Stomach (tissue), 9 donors: ENCODE results near the gene NAV3. TPM values are rescaled to one million over a fixed set of nuclear protein-coding genes. Genes with fewer than 3 reads are reported as not detected.

Experiments used
- DNase-seq, 2 donors: peaks; one replicate each; pipeline versions ENCODE4 v3.0.0 to v3.0.0-alpha.2; 2013 to 2019
- H3K27ac ChIP-seq, 5 donors: fragments of 200-600 bp in 4 of 5; sonication (generic) in 4 of 5; one replicate each; pipeline ENCODE4 v1.5.1; 2013 to 2019; ENCODE audit warnings: mild to moderate bottlenecking in 1 of 5, moderate library complexity in 1 of 5
- H3K27me3 ChIP-seq, 3 donors: fragments of 200-600 bp; sonication (generic); one replicate each; pipeline ENCODE4 v1.5.1; 2017 to 2019; ENCODE audit warnings: mixed run types in 1 of 3
- H3K36me3 ChIP-seq, 4 donors: fragments of 200-600 bp; sonication (generic); 1 replicate in 3 of 4; 2 replicates in 1 of 4; pipeline ENCODE4 v1.5.1; 2016 to 2019
- H3K4me1 ChIP-seq, 4 donors: fragments of 200-600 bp; sonication (generic); one replicate each; pipeline ENCODE4 v1.5.1; 2016 to 2019
- H3K4me3 ChIP-seq, 4 donors: fragments of 200-600 bp; sonication (generic) in 3 of 4; one replicate each; pipeline ENCODE4 v1.5.1; 2016 to 2019; ENCODE audit warnings: mild to moderate bottlenecking in 1 of 4
- H3K9me3 ChIP-seq, 4 donors: fragments of 200-600 bp; sonication (generic); one replicate each; pipeline ENCODE4 v1.5.1; 2016 to 2019
- CTCF ChIP-seq, 7 experiments: fragments of 450-650 bp in 4 of 7; fragments of 200-600 bp in 3 of 7; sonication (generic) in 3 of 7; IDR thresholded peaks; one replicate each; pipeline ENCODE4 v1.5.1; 2016 to 2019; ENCODE audit warnings: antibody characterized with exemption in 7 of 7, control low read depth in 2 of 7, mild to moderate bottlenecking in 1 of 7
- EP300 ChIP-seq: sonication (generic); formaldehyde crosslinking; IDR thresholded peaks from one replicate; pipeline ENCODE4 v1.6.1; 2017; ENCODE audit warnings: antibody characterized with exemption
- POLR2A ChIP-seq, 4 donors: fragments of 450-650 bp; IDR thresholded peaks; one replicate each; pipeline ENCODE4 v1.6.1; 2016; ENCODE audit warnings: antibody characterized with exemption in 4 of 4, control low read depth in 2 of 4, mild to moderate bottlenecking in 1 of 4, moderate library complexity in 1 of 4
- POLR2AphosphoS5 ChIP-seq, 3 donors: sonication (generic); formaldehyde crosslinking; IDR thresholded peaks; one replicate each; pipeline ENCODE4 v1.6.1; 2016; ENCODE audit warnings: antibody characterized with exemption in 3 of 3
- WGBS, 5 donors: extraction: QIAGEN DNeasy Blood & Tissue Kit in 3 of 5; methylation state at CpG; one replicate each; pipeline versions ENCODE4 v1.1.5 to v1.1.7; 2013 to 2018; 5-methylcytosine and 5-hydroxymethylcytosine counted together
- intact Hi-C: fragments of 100-400 bp; cut with DNase I; formaldehyde crosslinking; loops from one replicate; pipeline ENCODE4 v1.15.1; 2023; ENCODE audit warnings: low total_unique reads
- polyA plus RNA-seq, 3 donors: library from polyadenylated mRNA; stranded (reverse); fragments of 200-250 nt; gene quantifications; one replicate each; pipeline ENCODE4 v1.2.3, GENCODE V29; 2013
- total RNA-seq, 5 donors: library from RNA; depleted of rRNA; stranded (reverse); fragments of >200 nt; gene quantifications; one replicate each; pipeline versions ENCODE4 v1.1.0 to v1.2.3, GENCODE V29; 2014 to 2016
- donor health status: healthy with polysubstance abuse.
- donor health status: Bipolar disorder and iron deficiency.
- donor health status: healthy.

The NAV3 gene
- total and polyA plus RNA-seq, 8 donors = 0.15 to 18.9 (median 2.2) TPM

GRCh38 chr12:78118036-78118435 lies 287.3 kb downstream of the NAV3 start:
- Histone ChIP-seq H3K4me3 (no peak overlapping the region), H3K27me3 (no peaks in the 10 kb centered on the region), H3K27ac (no peak overlapping the region), H3K9me3 (peaks cover 0 to 13% (median 6%) of the 10 kb centered on the region in 4 donors), H3K36me3 (no peaks in the 10 kb centered on the region), H3K4me1 (no peaks in the 10 kb centered on the region)
- 69 to 77% (median 72%) methylated on average over 6 of the region's 6 CpGs for WGBS, 5 donors
- no peak for DNase-seq
- no peak for TF ChIP-seq POLR2AphosphoS5 (IDR thresholded peaks at IDR 0.05)
- intact Hi-C loops = no loop called here

DNA sequence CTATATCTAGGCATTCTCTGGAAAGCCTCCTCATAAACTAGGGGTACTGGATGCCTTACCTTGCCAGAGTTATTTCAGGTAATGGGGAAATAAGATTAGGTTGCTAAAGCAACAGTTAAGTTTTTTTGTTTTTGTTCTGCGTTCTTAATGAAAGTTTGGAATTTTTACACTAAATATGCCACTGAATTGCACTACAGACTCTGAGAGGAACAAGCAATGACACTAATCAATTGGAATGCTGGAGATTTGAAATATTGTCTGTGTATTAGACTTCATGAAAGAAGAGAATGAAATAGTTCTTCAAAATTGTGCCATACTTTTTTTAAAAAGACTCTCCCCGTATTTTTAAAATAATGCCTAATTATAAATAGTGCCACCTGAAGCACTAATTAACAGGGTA lies 287.8 kb downstream of the NAV3 start:
- no peak overlapping the region for H3K4me3 ChIP-seq
- TF ChIP-seq POLR2A (IDR thresholded peaks at IDR 0.05) = no peak
- TF ChIP-seq EP300 = no peak
- TF ChIP-seq POLR2AphosphoS5 (IDR thresholded peaks at IDR 0.05) = no peak
- no peak for TF ChIP-seq CTCF (IDR thresholded peaks at IDR 0.05)
- H3K27me3 ChIP-seq = no peaks in the 10 kb centered on the region
- 85 to 94% (median 89%) methylated on average over 2 of the region's 2 CpGs for WGBS, 5 donors
- no peak for DNase-seq
- peaks cover 0 to 8% (median 2%) of the 10 kb centered on the region in 4 donors for H3K9me3 ChIP-seq
- H3K4me1 ChIP-seq = no peaks in the 10 kb centered on the region
- H3K27ac ChIP-seq = no peak overlapping the region
- intact Hi-C loops = no loop called here
- H3K36me3 ChIP-seq = no peaks in the 10 kb centered on the region

GRCh38 chr12:78119351-78119918 lies 288.7 kb downstream of the NAV3 start:
- intact Hi-C loops = no loop called here
- no peaks in the 10 kb centered on the region for H3K4me1 ChIP-seq
- 67 to 79% (median 75%) methylated on average over 12 of the region's 12 CpGs for WGBS, 5 donors
- no peak overlapping the region for H3K4me3 ChIP-seq
- no peaks in the 10 kb centered on the region for H3K27me3 ChIP-seq
- TF ChIP-seq POLR2AphosphoS5 (IDR thresholded peaks at IDR 0.05) (no peak), EP300 (no peak), POLR2A (IDR thresholded peaks at IDR 0.05) (no peak), CTCF (IDR thresholded peaks at IDR 0.05) (no peak)
- no peak overlapping the region for H3K27ac ChIP-seq
- H3K36me3 ChIP-seq = no peaks in the 10 kb centered on the region
- no peak for DNase-seq
- peaks cover 0 to under 1% (median 0%) of the 10 kb centered on the region in 4 donors for H3K9me3 ChIP-seq

GRCh38 chr12:78120306-78120705 lies 289.6 kb downstream of the NAV3 start:
- no peak for DNase-seq
- H3K9me3 ChIP-seq = no peaks in the 10 kb centered on the region
- intact Hi-C loops = no loop called here
- TF ChIP-seq CTCF (IDR thresholded peaks at IDR 0.05) (no peak), EP300 (no peak), POLR2A (IDR thresholded peaks at IDR 0.05) (no peak), POLR2AphosphoS5 (IDR thresholded peaks at IDR 0.05) (no peak)
- no peaks in the 10 kb centered on the region for H3K36me3 ChIP-seq
- no peaks in the 10 kb centered on the region for H3K4me1 ChIP-seq
- no peaks in the 10 kb centered on the region for H3K27me3 ChIP-seq
- H3K4me3 ChIP-seq = no peak overlapping the region
- no peak overlapping the region for H3K27ac ChIP-seq

GRCh38 chr12:78120866-78121560 lies 290.3 kb downstream of the NAV3 start:
- H3K4me1 ChIP-seq = no peaks in the 10 kb centered on the region
- TF ChIP-seq POLR2AphosphoS5 (IDR thresholded peaks at IDR 0.05) (no peak), EP300 (no peak), CTCF (IDR thresholded peaks at IDR 0.05) (no peak), POLR2A (IDR thresholded peaks at IDR 0.05) (no peak)
- H3K27me3 ChIP-seq = no peaks in the 10 kb centered on the region
- intact Hi-C loops = no loop called here
- no peaks in the 10 kb centered on the region for H3K9me3 ChIP-seq
- H3K4me3 ChIP-seq = no peak overlapping the region
- H3K36me3 ChIP-seq = no peaks in the 10 kb centered on the region
- DNase-seq = peak in 1 of 2 donors; percentile 30
- 65 to 74% (median 72%) methylated on average over 6 of the region's 6 CpGs for WGBS, 5 donors
- no peak overlapping the region for H3K27ac ChIP-seq
